Measurements from ENCODE around the gene GRID2.

The GRID2 gene

DNA sequence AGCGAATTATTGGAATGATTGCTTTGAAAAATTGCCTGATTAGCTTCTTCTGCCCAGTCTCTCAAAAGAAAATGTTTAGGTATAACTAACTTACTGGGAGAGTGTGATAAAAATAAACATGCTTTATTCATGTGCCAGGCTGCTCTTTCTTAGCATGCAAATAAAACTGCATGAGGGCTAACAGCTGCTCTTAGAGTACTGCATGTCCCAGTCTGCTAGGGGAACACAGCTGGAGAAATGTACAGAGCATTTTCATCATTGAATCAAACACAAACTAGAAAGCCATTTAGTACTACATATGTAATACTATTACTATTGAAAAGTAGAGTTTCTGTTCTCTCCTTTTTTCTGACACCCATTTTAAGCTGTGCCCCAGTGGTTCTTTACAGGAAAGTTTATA, 726.0 kb downstream of the GRID2 start:
- Mint-ChIP-seq H3K9me3 (peaks cover 9% of the 10 kb centered on the region), H3K4me1 (peaks cover 6% of the 10 kb centered on the region), H3K36me3 (no peaks in the 10 kb centered on the region), H3K27ac (no peak overlapping the region), H3K27me3 (no peaks in the 10 kb centered on the region), H3K4me3 (no peak overlapping the region)
- ATAC-seq: no peak

DNA sequence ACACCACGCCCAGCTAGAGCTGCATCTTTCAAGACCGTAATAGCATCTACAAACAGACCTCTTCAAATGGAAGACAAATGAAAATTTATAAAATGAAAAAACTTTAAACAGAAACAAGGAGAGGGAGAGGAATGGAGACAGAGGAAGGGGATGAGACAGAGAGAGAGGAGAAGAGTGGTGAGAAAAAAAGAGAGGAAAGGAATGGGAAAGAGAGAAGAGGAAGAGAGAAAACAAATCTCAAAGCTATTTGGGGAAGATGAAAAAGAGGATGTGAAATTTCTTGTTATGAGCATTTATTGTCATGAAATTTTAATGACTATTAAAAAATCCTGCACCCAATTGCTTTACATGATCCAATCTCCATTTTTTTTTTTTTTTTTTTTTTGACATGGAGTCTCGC, 726.9 kb downstream of the GRID2 start:
- Mint-ChIP-seq H3K4me3 (no peak overlapping the region), H3K27ac (no peak overlapping the region), H3K27me3 (no peaks in the 10 kb centered on the region), H3K36me3 (no peaks in the 10 kb centered on the region), H3K4me1 (peaks cover 6% of the 10 kb centered on the region), H3K9me3 (peaks cover 9% of the 10 kb centered on the region)
- ATAC-seq: no peak

DNA sequence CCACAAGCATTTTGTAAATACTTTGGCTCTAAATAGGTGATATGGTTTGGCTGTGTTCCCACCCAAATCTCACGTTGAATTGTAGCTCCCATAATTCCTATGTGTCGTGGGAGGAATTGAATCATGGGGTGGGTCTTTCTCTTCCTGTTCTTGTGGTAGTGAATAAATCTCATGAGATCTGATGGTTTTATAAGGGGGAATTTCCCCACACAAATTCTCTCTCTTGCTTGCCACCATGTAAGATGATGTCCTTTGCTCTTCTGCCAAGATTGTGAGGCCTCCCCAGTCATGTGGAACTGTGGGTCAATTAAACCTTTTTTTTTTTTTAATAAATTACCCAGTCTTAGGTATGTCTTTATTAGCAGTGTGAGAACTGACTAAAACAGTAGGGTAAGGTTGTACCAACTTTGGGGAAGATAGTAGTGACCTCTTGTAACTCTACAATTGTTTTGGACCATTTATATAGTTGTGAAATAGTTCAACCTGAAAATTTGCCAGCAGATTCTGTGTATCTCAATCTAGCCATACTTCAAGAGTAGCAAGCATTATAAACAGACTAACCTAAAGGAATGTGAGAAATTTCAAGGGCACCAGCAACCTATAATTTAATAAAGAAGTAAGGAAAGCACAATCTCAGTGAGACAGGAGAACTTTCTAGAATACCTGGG, 727.8 kb downstream of the GRID2 start:
- Mint-ChIP-seq H3K9me3 (peaks cover 9% of the 10 kb centered on the region), H3K36me3 (no peaks in the 10 kb centered on the region), H3K27me3 (no peaks in the 10 kb centered on the region), H3K27ac (no peak overlapping the region), H3K4me3 (no peak overlapping the region), H3K4me1 (peaks cover 6% of the 10 kb centered on the region)
- ATAC-seq: no peak

DNA sequence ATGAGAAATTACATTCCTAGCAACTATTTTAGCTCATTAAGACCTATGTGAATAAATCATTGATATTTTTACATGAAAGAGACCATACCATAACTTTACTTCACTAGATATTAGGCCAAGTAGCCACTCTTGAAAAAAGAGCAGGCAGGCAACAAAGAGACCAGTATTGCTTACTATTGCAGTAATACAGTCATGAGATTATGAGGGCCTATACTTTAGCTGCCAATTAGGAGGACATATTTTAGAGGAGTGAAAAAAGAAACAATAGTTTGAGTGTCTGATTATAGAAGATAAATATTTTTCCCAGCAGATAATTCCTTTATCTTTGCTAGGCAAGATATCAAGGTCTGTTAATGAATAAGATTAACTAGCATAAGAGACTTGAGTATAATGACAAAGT, 739.0 kb downstream of the GRID2 start:
- ATAC-seq: no peak
- Mint-ChIP-seq H3K4me1 (no peaks in the 10 kb centered on the region), H3K27me3 (no peaks in the 10 kb centered on the region), H3K9me3 (peaks cover 2% of the 10 kb centered on the region), H3K27ac (no peak overlapping the region), H3K4me3 (no peak overlapping the region), H3K36me3 (no peaks in the 10 kb centered on the region)

DNA sequence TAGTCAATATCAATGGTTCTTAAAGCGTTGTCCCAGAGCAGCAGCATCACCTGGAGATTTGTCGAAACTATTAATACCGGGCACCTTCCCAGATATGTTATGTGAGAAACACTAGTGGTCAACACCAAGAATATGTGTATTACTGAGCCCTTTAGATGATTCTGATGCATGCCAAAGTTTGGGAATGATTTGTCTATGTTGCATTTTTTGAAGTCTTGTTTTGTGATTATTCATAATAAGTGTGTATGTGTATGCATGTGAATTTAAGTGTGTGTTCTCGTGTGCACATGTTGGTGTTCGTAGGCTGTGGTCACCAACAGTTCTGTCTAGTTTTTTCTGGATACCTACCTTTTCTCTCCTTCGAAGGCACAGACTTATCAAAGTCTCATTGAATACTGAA, 749.4 kb downstream of the GRID2 start:
- no peaks in the 10 kb centered on the region for H3K27me3 Mint-ChIP-seq
- H3K36me3 Mint-ChIP-seq: no peaks in the 10 kb centered on the region
- no peak for ATAC-seq
- H3K9me3 Mint-ChIP-seq: no peaks in the 10 kb centered on the region
- no peak overlapping the region for H3K4me3 Mint-ChIP-seq
- no peaks in the 10 kb centered on the region for H3K4me1 Mint-ChIP-seq
- no peak overlapping the region for H3K27ac Mint-ChIP-seq

DNA sequence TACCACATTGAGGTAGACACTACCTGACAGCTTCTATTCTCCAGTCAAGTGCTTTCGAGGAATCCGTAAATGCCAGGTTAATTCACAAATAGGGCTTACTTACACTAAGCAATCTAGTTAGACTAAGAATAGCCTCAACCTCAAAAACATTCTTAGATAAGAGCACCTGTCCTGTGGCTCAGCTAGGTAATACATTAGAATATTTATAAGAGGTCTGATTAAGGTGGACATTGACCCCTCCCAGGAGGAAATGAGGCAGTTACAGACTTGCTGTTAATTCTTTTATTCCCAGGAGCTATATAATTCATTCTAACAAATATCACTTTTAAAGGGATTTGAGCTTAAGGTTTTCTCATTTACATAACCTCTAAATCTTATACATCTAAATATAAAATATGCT, 758.1 kb downstream of the GRID2 start:
- no peaks in the 10 kb centered on the region for H3K4me1 Mint-ChIP-seq
- H3K27ac Mint-ChIP-seq: no peak overlapping the region
- no peaks in the 10 kb centered on the region for H3K9me3 Mint-ChIP-seq
- no peaks in the 10 kb centered on the region for H3K36me3 Mint-ChIP-seq
- H3K4me3 Mint-ChIP-seq: no peak overlapping the region
- H3K27me3 Mint-ChIP-seq: no peaks in the 10 kb centered on the region
- no peak for ATAC-seq

DNA sequence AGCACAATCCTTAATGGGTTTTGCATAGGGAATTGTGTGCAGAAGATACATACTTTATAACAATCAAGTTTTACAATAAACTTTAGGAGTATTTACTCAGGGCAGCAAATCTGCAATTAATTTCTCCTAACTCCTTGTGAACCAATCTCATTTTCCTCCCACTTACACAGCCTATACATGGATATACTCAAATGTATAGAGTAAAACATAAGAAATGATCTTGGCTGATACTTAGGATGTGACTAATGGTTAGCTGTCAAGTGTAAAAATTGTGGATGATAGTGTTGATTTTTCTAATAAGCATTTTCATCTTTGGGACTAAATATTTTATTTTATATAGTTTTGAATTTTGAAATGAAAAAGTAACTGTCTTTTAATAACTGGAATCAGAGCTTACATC, 759.6 kb downstream of the GRID2 start:
- no peak for ATAC-seq
- H3K9me3 Mint-ChIP-seq: no peaks in the 10 kb centered on the region
- H3K27me3 Mint-ChIP-seq: no peaks in the 10 kb centered on the region
- no peaks in the 10 kb centered on the region for H3K4me1 Mint-ChIP-seq
- H3K36me3 Mint-ChIP-seq: no peaks in the 10 kb centered on the region
- H3K4me3 Mint-ChIP-seq: no peak overlapping the region
- H3K27ac Mint-ChIP-seq: no peak overlapping the region

DNA sequence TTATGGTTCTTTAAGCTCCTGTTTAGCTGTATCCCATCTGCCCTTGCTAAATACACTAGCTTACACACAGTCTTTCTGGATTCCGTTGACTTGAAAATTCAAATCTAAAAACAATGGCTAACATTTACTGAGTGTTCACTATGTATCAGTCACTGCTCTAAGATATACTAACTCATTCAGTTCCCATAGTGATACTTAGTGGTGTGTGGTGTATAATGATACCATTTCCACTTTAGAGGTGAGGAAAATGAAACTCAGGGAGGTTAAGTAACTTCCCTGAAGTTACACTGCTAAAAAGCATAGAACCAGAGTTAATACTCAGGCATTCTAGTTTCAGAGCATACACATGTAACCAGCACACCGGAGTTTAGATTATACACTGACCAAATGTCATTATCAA, 762.0 kb downstream of the GRID2 start:
- Mint-ChIP-seq H3K4me3 (no peak overlapping the region), H3K9me3 (no peaks in the 10 kb centered on the region), H3K27ac (no peak overlapping the region), H3K27me3 (no peaks in the 10 kb centered on the region), H3K4me1 (no peaks in the 10 kb centered on the region), H3K36me3 (no peaks in the 10 kb centered on the region)
- ATAC-seq: no peak

DNA sequence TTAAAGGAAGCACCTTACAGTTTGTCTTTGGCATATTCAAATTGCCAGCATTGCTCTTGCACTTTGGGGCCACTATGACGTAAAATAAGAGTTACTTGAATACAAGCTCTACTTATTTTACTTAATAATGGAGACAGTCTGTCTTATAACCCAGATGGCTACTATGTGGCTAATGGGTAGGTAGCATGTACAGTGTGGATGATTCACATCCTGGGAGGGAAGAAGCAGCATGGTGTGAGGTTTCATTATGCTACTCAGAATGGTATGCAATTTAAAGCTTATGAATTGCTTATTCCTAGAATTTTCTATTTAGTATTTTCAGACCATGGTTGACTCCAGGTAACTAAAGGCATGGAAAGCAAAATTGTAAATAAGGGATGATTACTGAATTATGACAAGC, 763.0 kb downstream of the GRID2 start:
- ATAC-seq: no peak
- H3K27ac Mint-ChIP-seq: no peak overlapping the region
- H3K4me1 Mint-ChIP-seq: no peaks in the 10 kb centered on the region
- H3K27me3 Mint-ChIP-seq: no peaks in the 10 kb centered on the region
- H3K9me3 Mint-ChIP-seq: no peaks in the 10 kb centered on the region
- no peak overlapping the region for H3K4me3 Mint-ChIP-seq
- no peaks in the 10 kb centered on the region for H3K36me3 Mint-ChIP-seq

DNA sequence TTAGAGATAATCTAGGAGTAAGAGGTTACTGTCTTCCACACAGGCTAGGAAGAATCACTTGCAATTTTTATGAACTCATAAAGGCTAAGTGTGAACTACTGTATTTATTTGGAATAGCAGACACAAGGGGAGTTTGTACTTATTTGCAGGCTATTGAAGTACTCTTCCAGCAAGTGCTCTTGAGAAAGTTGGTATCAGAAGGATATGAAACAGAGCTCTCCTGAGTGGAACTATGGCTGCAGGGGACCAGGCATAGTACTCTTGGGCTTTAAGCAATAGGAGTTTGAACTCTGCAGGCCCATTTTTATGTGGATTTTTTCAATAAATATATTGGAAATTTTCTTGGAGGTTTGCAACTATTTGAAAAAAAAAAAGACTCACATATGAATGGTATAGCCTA, 768.5 kb downstream of the GRID2 start:
- Mint-ChIP-seq H3K27me3 (no peaks in the 10 kb centered on the region), H3K27ac (no peak overlapping the region)

DNA sequence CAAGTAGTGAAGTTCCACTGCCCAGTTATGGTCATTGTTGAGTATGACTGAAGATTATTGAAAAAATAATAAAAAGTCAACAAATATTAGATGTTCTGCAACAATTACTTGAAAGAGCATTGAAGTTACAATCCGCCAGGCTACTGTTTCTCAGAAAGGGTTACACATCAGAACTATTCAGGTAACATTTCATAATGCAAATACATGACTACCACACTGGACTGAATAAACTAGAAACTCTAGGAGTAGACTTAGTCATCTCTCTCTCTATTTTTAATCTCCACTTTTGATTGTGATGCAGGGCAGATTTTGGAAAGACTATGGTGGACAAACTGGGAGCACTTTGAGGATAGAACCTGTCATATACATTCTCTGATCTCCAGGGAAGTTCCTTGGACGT, 776.5 kb downstream of the GRID2 start:
- Mint-ChIP-seq H3K36me3 (no peaks in the 10 kb centered on the region), H3K27me3 (no peaks in the 10 kb centered on the region), H3K4me3 (no peak overlapping the region), H3K4me1 (no peaks in the 10 kb centered on the region), H3K27ac (no peak overlapping the region), H3K9me3 (peaks cover 3% of the 10 kb centered on the region)
- ATAC-seq: no peak

More for the DNA sequence above, 768.5 kb downstream of the GRID2 start:
- Mint-ChIP-seq H3K4me1 (no peaks in the 10 kb centered on the region), H3K4me3 (no peak overlapping the region), H3K36me3 (no peaks in the 10 kb centered on the region), H3K9me3 (no peaks in the 10 kb centered on the region)
- ATAC-seq: no peak

DNA sequence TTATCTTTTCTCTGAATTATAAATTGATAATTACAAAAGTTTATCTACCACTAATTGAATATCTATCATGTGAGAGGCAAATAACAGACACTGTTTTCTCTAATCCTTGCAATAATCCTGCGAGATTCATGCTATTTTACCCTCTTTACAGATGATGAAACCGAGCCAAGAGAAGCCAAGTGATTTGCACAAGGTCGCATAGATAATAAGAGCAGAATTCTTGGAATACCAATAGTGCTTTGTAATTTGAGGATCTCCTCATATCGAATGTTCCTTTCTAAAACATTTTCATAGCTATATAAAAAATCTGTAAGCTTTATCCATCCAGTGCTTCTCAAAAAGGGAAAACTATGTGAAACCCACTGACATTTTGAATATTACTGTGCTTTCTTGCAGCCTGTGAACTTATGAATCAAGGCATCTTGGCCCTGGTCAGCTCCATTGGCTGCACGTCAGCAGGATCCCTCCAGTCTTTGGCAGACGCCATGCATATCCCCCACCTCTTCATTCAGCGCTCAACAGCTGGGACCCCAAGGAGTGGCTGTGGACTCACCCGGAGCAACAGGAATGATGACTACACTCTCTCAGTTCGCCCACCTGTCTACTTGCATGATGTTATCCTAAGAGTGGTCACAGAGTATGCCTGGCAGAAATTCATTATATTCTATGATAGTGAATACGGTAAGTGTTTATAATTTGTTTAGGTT, 781.0 kb downstream of the GRID2 start:
- Mint-ChIP-seq H3K36me3 (no peaks in the 10 kb centered on the region), H3K4me3 (no peak overlapping the region), H3K27ac (no peak overlapping the region), H3K27me3 (no peaks in the 10 kb centered on the region), H3K9me3 (no peaks in the 10 kb centered on the region), H3K4me1 (no peaks in the 10 kb centered on the region)
- no peak for ATAC-seq

DNA sequence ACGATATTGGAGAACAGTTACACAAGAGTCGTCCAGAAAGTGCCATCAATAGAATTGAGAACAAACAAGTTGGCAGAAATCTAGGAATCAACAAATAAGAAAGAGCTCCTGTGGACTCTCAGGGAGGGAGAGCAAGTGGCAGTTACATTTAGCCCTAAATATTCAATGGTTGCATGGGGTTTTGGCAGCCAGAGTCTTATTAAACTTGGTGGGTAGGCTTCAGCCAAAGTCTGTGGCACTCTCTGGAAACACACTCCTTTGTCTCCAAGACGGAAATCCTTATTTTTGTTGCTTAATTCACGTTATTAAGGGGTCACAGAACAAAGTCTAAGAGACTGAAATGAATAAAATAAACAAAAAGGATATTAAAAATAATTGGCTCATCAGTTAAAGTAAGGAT, 782.6 kb downstream of the GRID2 start:
- Mint-ChIP-seq H3K27ac (no peak overlapping the region), H3K9me3 (no peaks in the 10 kb centered on the region), H3K4me1 (no peaks in the 10 kb centered on the region), H3K36me3 (no peaks in the 10 kb centered on the region), H3K27me3 (no peaks in the 10 kb centered on the region), H3K4me3 (no peak overlapping the region)
- no peak for ATAC-seq

DNA sequence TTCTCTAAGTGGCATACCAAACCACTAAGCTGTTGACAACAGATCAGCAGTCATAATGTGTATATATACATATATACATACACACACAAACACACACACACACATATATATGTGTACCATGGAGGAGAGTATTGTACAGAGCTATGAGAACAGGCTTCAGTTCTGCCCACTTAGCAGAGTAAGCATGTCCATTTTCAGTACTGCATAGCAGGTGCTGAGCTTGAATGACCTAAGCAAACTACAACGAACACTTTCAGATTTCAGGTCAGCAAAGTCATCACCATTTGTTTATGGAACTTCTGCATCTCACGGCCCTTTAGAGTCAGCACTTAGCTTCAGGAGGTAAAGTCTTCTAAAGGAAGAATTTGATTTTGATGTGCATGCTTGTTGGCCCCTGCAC, 789.0 kb downstream of the GRID2 start:
- Mint-ChIP-seq H3K27me3 (no peaks in the 10 kb centered on the region), H3K4me3 (no peak overlapping the region), H3K4me1 (no peaks in the 10 kb centered on the region), H3K9me3 (no peaks in the 10 kb centered on the region), H3K27ac (no peak overlapping the region), H3K36me3 (no peaks in the 10 kb centered on the region)
- ATAC-seq: no peak

DNA sequence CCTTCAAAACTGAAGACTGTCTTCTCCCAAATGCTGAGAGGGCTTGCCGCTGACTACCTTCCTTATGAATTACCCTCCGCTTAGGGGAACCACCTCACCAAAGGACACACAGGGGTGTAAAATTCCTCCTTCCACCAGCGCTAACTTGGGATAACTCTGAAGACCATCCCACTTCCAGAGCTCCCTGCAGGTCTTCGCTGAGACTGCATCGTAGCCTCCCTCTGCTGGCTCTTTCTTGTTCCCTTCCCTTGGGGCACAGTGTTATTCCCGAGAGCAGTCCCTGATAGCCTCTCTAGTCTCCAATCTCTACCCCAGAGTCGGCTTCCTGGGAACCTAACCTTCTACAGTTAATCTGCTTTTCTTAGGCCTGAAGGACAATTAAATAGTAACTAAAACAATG, 799.3 kb downstream of the GRID2 start:
- no peaks in the 10 kb centered on the region for H3K9me3 Mint-ChIP-seq
- H3K4me3 Mint-ChIP-seq: no peak overlapping the region
- no peaks in the 10 kb centered on the region for H3K4me1 Mint-ChIP-seq
- no peaks in the 10 kb centered on the region for H3K27me3 Mint-ChIP-seq
- ATAC-seq: no peak
- no peak overlapping the region for H3K27ac Mint-ChIP-seq
- H3K36me3 Mint-ChIP-seq: no peaks in the 10 kb centered on the region

DNA sequence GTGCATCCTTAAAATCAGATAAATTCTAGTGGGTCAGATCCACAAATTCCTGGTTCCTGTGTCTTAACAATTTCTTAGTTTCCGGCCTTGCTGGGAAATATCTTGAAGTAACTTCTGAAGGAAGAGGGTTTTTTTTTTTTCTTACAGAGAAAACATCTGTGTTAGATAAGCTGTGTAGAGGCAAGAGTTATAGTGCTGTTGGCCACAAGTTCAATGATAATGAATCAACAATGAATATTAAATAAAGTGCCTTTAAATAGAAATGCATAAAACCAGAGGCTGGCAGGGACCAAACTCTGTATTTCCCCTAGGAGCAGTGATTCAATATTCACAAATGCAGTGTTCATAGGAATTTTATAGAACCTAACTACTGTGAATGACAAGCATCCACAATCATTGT, 812.9 kb downstream of the GRID2 start:
- ATAC-seq: no peak
- H3K27me3 Mint-ChIP-seq: no peaks in the 10 kb centered on the region
- H3K9me3 Mint-ChIP-seq: peaks cover 8% of the 10 kb centered on the region
- no peak overlapping the region for H3K27ac Mint-ChIP-seq
- H3K4me3 Mint-ChIP-seq: no peak overlapping the region
- no peaks in the 10 kb centered on the region for H3K36me3 Mint-ChIP-seq
- no peaks in the 10 kb centered on the region for H3K4me1 Mint-ChIP-seq

Measured in stimulated activated memory B cell treated with anti-CD40 and anti-IgM and Interleukin-4, amounts not matched to agents 10 μg/mL and 1 μg/mL and 100 μg/mL, for 72 hours (primary cell).